ENCODE measurements around the gene SDC3. TPM values are rescaled to one million over a fixed set of nuclear protein-coding genes. Genes with fewer than 3 reads are reported as not detected.

Gene SDC3
- total and polyA plus RNA-seq, 4 donors, result 21.2 to 41.8 (median 23.7) TPM

DNA sequence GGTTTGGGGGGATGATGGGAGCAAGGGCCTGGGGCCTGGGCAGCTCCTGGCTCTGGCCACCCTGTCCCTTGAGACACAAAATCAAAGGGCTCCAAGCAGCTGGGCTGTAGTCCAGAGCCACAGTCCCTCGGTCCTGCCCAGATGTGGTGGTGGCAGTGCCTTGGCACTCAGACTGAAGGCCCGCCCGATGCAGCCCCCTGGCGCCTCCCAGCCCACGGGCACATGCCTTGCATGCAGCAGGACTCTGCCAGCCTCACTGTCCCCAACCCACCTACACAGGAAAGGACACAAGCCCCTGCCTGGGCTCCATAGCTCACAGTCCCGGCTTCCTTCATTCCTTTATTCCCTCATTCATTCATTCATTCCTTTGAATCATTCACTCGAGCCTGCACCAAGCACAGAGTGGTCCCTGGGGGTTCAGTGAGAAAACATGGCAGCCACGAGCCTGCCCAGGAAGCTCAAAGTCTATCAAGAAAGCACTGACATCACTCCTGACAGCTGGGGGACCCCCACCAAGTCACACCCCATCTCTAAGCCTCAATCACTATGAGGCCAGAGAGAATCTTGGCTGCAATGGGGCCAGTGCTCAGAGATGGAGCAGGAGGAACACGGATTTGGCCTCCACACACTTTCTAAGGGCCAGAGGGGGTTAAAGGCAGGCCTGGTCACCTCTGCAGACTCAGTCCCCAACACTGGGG lies 5.8 kb downstream of the SDC3 start:
- Histone ChIP-seq H3K4me1 (ENCODE audit: control insufficient read depth in 5 of 5, insufficient read depth in 5 of 5, low read length in 5 of 5) (peaks cover 0 to 37% (median 32%) of the 10 kb centered on the region in 5 donors), H3K9me3 (ENCODE audit: control insufficient read depth in 4 of 4, insufficient read depth in 3 of 4, low read length in 3 of 4) (peaks cover 0 to 2% (median 0%) of the 10 kb centered on the region in 4 donors), H3K9ac (ENCODE audit: insufficient read depth in 1 of 2, low read length in 2 of 2) (no peak overlapping the region), H3K4me3 (no peak overlapping the region), H3K36me3 (ENCODE audit: control insufficient read depth in 4 of 4, insufficient read depth in 4 of 4, low read length in 4 of 4) (no peaks in the 10 kb centered on the region), H3K27me3 (ENCODE audit: control insufficient read depth in 3 of 3, insufficient read depth in 3 of 3, low read length in 2 of 3) (no peaks in the 10 kb centered on the region), H3K27ac (ENCODE audit: low read depth in 1 of 2, low read length in 1 of 2) (peak overlapping the region in 1 of 2 donors; percentile 69)
- ATAC-seq (ENCODE audit: insufficient read depth, low FRiP score) (no peak), DNase-seq (no peak)
- WGBS, 2 donors, result 53 to 70% methylated on average over 9 of the region's 9 CpGs
- TF ChIP-seq, protein P1, sequence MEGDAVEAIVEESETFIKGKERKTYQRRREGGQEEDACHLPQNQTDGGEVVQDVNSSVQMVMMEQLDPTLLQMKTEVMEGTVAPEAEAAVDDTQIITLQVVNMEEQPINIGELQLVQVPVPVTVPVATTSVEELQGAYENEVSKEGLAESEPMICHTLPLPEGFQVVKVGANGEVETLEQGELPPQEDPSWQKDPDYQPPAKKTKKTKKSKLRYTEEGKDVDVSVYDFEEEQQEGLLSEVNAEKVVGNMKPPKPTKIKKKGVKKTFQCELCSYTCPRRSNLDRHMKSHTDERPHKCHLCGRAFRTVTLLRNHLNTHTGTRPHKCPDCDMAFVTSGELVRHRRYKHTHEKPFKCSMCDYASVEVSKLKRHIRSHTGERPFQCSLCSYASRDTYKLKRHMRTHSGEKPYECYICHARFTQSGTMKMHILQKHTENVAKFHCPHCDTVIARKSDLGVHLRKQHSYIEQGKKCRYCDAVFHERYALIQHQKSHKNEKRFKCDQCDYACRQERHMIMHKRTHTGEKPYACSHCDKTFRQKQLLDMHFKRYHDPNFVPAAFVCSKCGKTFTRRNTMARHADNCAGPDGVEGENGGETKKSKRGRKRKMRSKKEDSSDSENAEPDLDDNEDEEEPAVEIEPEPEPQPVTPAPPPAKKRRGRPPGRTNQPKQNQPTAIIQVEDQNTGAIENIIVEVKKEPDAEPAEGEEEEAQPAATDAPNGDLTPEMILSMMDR (IDR thresholded peaks at IDR 0.05; ENCODE audit: control extremely low read depth, extremely low read depth), result no peak

DNA sequence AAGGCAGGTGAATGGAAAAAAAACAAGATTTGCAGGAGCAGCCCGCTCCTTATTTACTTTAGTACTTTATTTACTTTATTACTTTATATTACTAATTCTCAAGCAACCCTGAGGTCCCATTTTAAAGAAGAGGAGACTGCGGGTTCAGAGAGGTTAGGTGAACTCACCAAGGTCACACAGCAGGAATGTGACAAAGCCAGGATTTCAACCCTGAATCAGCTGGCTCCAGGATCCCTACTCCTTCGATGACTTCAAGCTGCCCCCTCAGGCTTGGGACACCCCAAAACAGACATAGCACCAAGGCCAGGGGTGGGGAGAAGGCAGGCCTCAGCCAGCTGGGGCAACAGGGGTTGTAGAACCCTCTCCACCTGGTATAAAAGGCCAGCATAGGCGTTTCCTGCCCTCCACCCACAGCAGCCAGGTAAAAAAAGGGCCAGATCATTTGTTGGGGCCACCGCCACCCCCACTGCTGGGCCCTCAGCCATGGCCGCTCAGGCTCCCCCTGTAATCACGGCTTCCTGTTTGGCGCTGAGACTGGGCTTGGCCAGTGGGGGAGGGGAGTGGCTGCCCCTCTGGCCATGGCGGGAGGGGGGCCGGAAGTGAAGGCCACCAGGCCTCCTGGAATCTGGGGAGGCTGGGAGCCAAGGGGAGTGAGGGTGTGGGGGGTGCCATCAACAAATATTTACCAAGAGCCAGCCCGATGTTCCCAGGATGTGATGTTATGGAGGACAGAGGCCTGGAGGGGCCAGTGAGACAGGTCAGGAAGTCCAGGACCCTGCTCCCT lies 6.6 kb downstream of the SDC3 start:
- Histone ChIP-seq H3K36me3 (ENCODE audit: control insufficient read depth in 4 of 4, insufficient read depth in 4 of 4, low read length in 4 of 4) (no peaks in the 10 kb centered on the region), H3K4me1 (ENCODE audit: control insufficient read depth in 5 of 5, insufficient read depth in 5 of 5, low read length in 5 of 5) (peaks cover 0 to 29% (median 25%) of the 10 kb centered on the region in 5 donors), H3K4me3 (no peak overlapping the region), H3K9me3 (ENCODE audit: control insufficient read depth in 4 of 4, insufficient read depth in 3 of 4, low read length in 3 of 4) (peaks cover 0 to 2% (median 0%) of the 10 kb centered on the region in 4 donors), H3K9ac (ENCODE audit: insufficient read depth in 1 of 2, low read length in 2 of 2) (no peak overlapping the region), H3K27ac (ENCODE audit: low read depth in 1 of 2, low read length in 1 of 2) (peak overlapping the region; percentile 5 to 74), H3K27me3 (ENCODE audit: control insufficient read depth in 3 of 3, insufficient read depth in 3 of 3, low read length in 2 of 3) (no peaks in the 10 kb centered on the region)
- no peak for ATAC-seq (ENCODE audit: insufficient read depth, low FRiP score)
- WGBS, 2 donors, result 39 to 51% methylated on average over 10 to 11 of the region's 11 CpGs
- peak; percentile 58 to 82 (median 71) for DNase-seq
- TF ChIP-seq, protein P1 (IDR thresholded peaks at IDR 0.05; ENCODE audit: control extremely low read depth, extremely low read depth), result no peak

DNA sequence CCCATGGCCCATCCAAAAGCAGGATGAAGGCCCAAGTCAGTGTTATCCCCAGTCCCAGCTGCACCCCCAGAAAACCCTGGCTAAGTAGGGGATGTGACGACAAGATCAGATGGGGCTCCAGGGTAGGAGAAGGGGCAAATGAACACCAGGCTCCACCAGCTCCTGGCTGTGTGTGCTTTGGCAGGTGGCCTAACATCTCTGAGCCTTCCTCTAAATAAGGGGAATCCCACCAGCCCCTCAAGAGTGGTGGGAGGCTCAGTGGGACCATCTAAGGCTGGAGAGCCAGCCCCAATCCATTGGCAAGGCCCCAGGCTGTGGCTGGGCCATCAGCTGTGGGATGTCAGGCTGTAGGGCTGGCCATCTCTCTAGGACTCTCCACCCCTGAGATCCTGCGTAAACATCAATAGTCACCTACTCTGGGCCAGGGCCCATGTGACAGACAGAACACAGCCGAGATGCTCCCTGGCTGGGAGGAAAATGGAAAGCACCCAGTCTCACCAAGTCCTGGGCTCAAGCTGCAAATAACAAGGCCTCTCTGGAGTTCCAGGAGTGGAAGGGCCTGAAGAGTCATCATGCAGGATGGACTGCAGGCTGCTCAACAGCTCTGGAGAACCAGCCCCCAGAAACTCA lies 7.5 kb downstream of the SDC3 start:
- H3K4me1 ChIP-seq (ENCODE audit: control insufficient read depth in 5 of 5, insufficient read depth in 5 of 5, low read length in 5 of 5), result peaks cover 0 to 29% (median 17%) of the 10 kb centered on the region in 5 donors
- no peak overlapping the region for H3K9ac ChIP-seq (ENCODE audit: insufficient read depth in 1 of 2, low read length in 2 of 2)
- H3K27ac ChIP-seq (ENCODE audit: low read depth in 1 of 2, low read length in 1 of 2), result peak overlapping the region in 1 of 2 donors; percentile 28
- ATAC-seq (ENCODE audit: insufficient read depth, low FRiP score) (no peak), DNase-seq (no peak)
- no peak overlapping the region for H3K4me3 ChIP-seq
- no peaks in the 10 kb centered on the region for H3K36me3 ChIP-seq (ENCODE audit: control insufficient read depth in 4 of 4, insufficient read depth in 4 of 4, low read length in 4 of 4)
- 83 to 88% methylated on average over 3 of the region's 3 CpGs for WGBS, 2 donors
- TF ChIP-seq, protein P1 (IDR thresholded peaks at IDR 0.05; ENCODE audit: control extremely low read depth, extremely low read depth), result no peak
- H3K9me3 ChIP-seq (ENCODE audit: control insufficient read depth in 4 of 4, insufficient read depth in 3 of 4, low read length in 3 of 4), result peaks cover 0 to 2% (median 0%) of the 10 kb centered on the region in 4 donors
- H3K27me3 ChIP-seq (ENCODE audit: control insufficient read depth in 3 of 3, insufficient read depth in 3 of 3, low read length in 2 of 3), result no peaks in the 10 kb centered on the region

Measured in lung (tissue), 12 donors.